ENCODE measurements around the gene FOXN4. TPM values are rescaled to one million over a fixed set of nuclear protein-coding genes. Genes with fewer than 3 reads are reported as not detected.

FOXN4 gene
- total and polyA plus RNA-seq, 2 of the 13 experiments (the other 11 are each of a cell fraction or from before 2014, with no cell fraction given), result 0.11 TPM; not detected in 1

DNA sequence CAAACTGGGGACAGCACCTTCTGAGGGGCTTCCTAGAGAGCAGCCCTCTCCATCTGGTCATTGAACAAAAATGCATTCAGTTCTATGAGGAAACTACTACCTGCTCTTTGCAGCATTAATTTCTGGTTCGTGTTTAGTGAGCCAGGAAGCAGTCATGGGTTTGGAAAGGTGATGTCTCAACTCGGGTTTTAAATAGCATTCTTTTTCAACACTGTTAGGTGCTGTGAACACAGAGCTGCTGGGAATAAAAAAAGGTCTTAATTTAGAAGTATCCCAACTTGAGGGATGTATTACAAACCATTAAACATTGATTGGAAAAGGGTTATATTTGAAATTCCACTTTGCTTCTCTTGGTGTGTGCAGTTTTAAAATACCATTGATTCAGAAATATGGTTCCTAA, 47.9 kb upstream of the FOXN4 start (continued):
- TF ChIP-seq, protein P1, sequence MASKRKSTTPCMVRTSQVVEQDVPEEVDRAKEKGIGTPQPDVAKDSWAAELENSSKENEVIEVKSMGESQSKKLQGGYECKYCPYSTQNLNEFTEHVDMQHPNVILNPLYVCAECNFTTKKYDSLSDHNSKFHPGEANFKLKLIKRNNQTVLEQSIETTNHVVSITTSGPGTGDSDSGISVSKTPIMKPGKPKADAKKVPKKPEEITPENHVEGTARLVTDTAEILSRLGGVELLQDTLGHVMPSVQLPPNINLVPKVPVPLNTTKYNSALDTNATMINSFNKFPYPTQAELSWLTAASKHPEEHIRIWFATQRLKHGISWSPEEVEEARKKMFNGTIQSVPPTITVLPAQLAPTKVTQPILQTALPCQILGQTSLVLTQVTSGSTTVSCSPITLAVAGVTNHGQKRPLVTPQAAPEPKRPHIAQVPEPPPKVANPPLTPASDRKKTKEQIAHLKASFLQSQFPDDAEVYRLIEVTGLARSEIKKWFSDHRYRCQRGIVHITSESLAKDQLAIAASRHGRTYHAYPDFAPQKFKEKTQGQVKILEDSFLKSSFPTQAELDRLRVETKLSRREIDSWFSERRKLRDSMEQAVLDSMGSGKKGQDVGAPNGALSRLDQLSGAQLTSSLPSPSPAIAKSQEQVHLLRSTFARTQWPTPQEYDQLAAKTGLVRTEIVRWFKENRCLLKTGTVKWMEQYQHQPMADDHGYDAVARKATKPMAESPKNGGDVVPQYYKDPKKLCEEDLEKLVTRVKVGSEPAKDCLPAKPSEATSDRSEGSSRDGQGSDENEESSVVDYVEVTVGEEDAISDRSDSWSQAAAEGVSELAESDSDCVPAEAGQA (IDR thresholded peaks at IDR 0.05; ENCODE audit: low read depth), result no peak
- TF ChIP-seq, protein P1 (CRISPR knock-in tag; IDR thresholded peaks at IDR 0.05; ENCODE audit: borderline replicate concordance), result no peak
- TF ChIP-seq MTA1 (CRISPR knock-in tag; IDR thresholded peaks at IDR 0.05; ENCODE audit: borderline replicate concordance) (no peak), ZNF761 (CRISPR knock-in tag; conservative IDR thresholded peaks at IDR 0.05) (no peak), ZNF3 (CRISPR knock-in tag; IDR thresholded peaks at IDR 0.05) (no peak), SMARCE1 (IDR thresholded peaks at IDR 0.05; ENCODE audit: borderline replicate concordance) (no peak), SIX1 (CRISPR knock-in tag; IDR thresholded peaks at IDR 0.05; ENCODE audit: borderline replicate concordance) (no peak), KLF15 (CRISPR knock-in tag; IDR thresholded peaks at IDR 0.05; ENCODE audit: borderline replicate concordance) (no peak)
- TF ChIP-seq, protein P2, sequence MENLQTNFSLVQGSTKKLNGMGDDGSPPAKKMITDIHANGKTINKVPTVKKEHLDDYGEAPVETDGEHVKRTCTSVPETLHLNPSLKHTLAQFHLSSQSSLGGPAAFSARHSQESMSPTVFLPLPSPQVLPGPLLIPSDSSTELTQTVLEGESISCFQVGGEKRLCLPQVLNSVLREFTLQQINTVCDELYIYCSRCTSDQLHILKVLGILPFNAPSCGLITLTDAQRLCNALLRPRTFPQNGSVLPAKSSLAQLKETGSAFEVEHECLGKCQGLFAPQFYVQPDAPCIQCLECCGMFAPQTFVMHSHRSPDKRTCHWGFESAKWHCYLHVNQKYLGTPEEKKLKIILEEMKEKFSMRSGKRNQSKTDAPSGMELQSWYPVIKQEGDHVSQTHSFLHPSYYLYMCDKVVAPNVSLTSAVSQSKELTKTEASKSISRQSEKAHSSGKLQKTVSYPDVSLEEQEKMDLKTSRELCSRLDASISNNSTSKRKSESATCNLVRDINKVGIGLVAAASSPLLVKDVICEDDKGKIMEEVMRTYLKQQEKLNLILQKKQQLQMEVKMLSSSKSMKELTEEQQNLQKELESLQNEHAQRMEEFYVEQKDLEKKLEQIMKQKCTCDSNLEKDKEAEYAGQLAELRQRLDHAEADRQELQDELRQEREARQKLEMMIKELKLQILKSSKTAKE (CRISPR knock-in tag; IDR thresholded peaks at IDR 0.05; ENCODE audit: borderline replicate concordance), result no peak
- TF ChIP-seq, protein P3, sequence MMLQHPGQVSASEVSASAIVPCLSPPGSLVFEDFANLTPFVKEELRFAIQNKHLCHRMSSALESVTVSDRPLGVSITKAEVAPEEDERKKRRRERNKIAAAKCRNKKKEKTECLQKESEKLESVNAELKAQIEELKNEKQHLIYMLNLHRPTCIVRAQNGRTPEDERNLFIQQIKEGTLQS (CRISPR knock-in tag; IDR thresholded peaks at IDR 0.05), result no peak
